ENCODE data around the gene CPN2.

DNA sequence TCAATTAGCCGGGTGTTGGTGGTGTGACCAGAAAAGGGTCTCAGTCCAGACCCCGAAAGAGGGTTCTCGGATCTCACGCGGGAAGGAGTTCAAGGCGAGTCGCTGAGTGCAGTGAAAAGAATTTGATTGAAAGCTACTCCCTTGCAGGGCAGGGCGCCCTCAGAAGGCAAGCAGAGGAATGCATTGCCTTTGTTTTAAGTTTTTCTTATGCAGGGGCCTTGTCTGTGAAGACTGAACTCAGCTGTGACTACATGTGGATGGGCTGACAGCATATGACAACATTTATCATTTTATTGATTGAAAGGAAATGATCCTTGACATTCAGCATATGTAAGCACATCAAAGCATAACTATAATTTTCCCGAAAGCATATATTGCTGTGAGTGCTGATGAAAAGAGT is 11.8 kb downstream of the CPN2 start:
- TF ChIP-seq, protein P1, sequence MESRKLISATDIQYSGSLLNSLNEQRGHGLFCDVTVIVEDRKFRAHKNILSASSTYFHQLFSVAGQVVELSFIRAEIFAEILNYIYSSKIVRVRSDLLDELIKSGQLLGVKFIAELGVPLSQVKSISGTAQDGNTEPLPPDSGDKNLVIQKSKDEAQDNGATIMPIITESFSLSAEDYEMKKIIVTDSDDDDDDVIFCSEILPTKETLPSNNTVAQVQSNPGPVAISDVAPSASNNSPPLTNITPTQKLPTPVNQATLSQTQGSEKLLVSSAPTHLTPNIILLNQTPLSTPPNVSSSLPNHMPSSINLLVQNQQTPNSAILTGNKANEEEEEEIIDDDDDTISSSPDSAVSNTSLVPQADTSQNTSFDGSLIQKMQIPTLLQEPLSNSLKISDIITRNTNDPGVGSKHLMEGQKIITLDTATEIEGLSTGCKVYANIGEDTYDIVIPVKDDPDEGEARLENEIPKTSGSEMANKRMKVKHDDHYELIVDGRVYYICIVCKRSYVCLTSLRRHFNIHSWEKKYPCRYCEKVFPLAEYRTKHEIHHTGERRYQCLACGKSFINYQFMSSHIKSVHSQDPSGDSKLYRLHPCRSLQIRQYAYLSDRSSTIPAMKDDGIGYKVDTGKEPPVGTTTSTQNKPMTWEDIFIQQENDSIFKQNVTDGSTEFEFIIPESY (IDR thresholded peaks at IDR 0.05), result no peak
- TF ChIP-seq SP1 (IDR thresholded peaks at IDR 0.05) (no peak), RXRA (IDR thresholded peaks at IDR 0.05) (no peak), TAF1 (conservative IDR thresholded peaks at IDR 0.05) (no peak), FOXA1 (IDR thresholded peaks at IDR 0.05) (no peak), RAD21 (IDR thresholded peaks at IDR 0.05) (no peak), GABPA (IDR thresholded peaks at IDR 0.05 in 1 of 2, conservative IDR thresholded peaks at IDR 0.05 in 1 of 2) (no peak), JUND (IDR thresholded peaks at IDR 0.05) (no peak), NR2F2 (IDR thresholded peaks at IDR 0.05) (no peak)
- TF ChIP-seq, protein P2, sequence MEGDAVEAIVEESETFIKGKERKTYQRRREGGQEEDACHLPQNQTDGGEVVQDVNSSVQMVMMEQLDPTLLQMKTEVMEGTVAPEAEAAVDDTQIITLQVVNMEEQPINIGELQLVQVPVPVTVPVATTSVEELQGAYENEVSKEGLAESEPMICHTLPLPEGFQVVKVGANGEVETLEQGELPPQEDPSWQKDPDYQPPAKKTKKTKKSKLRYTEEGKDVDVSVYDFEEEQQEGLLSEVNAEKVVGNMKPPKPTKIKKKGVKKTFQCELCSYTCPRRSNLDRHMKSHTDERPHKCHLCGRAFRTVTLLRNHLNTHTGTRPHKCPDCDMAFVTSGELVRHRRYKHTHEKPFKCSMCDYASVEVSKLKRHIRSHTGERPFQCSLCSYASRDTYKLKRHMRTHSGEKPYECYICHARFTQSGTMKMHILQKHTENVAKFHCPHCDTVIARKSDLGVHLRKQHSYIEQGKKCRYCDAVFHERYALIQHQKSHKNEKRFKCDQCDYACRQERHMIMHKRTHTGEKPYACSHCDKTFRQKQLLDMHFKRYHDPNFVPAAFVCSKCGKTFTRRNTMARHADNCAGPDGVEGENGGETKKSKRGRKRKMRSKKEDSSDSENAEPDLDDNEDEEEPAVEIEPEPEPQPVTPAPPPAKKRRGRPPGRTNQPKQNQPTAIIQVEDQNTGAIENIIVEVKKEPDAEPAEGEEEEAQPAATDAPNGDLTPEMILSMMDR (IDR thresholded peaks at IDR 0.05; ENCODE audit: low read depth, low read length, missing input control), result no peak
- TF ChIP-seq, protein P3, sequence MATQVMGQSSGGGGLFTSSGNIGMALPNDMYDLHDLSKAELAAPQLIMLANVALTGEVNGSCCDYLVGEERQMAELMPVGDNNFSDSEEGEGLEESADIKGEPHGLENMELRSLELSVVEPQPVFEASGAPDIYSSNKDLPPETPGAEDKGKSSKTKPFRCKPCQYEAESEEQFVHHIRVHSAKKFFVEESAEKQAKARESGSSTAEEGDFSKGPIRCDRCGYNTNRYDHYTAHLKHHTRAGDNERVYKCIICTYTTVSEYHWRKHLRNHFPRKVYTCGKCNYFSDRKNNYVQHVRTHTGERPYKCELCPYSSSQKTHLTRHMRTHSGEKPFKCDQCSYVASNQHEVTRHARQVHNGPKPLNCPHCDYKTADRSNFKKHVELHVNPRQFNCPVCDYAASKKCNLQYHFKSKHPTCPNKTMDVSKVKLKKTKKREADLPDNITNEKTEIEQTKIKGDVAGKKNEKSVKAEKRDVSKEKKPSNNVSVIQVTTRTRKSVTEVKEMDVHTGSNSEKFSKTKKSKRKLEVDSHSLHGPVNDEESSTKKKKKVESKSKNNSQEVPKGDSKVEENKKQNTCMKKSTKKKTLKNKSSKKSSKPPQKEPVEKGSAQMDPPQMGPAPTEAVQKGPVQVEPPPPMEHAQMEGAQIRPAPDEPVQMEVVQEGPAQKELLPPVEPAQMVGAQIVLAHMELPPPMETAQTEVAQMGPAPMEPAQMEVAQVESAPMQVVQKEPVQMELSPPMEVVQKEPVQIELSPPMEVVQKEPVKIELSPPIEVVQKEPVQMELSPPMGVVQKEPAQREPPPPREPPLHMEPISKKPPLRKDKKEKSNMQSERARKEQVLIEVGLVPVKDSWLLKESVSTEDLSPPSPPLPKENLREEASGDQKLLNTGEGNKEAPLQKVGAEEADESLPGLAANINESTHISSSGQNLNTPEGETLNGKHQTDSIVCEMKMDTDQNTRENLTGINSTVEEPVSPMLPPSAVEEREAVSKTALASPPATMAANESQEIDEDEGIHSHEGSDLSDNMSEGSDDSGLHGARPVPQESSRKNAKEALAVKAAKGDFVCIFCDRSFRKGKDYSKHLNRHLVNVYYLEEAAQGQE (IDR thresholded peaks at IDR 0.05), result no peak
- TF ChIP-seq, protein P4, sequence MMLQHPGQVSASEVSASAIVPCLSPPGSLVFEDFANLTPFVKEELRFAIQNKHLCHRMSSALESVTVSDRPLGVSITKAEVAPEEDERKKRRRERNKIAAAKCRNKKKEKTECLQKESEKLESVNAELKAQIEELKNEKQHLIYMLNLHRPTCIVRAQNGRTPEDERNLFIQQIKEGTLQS (IDR thresholded peaks at IDR 0.05), result no peak
- TF ChIP-seq, protein P5, sequence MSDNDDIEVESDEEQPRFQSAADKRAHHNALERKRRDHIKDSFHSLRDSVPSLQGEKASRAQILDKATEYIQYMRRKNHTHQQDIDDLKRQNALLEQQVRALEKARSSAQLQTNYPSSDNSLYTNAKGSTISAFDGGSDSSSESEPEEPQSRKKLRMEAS (IDR thresholded peaks at IDR 0.05), result no peak

Data from liver (tissue), 3 donors.